Fibroblast of skin of right quadriceps (primary cell): ENCODE results near the gene CHCHD6.

Experiments used
- DNase-seq: peaks from one replicate; pipeline ENCODE4 v3.0.0-alpha.2; 2013

Gene CHCHD6

DNA sequence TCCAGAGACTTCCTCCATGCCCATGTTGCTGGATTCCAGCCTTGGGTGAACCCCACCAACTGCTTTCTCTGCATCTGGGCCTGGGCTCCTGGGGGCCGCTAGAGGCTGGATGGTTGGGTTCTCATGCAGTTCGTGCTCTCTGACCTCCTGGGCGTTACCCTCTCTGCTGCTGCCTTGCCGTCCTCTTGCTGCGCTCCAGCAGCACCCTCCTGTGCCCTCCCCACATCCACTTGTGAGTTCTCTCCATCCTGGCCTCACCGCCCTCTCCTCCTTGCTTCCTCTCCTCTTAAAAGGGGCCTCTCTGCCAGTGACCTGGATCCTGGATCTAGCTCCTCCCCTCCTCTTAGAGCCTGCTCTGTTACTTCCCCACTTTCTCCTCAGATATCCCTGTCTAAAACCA, 43.7 kb downstream of the CHCHD6 start:
- no peak for DNase-seq

DNA sequence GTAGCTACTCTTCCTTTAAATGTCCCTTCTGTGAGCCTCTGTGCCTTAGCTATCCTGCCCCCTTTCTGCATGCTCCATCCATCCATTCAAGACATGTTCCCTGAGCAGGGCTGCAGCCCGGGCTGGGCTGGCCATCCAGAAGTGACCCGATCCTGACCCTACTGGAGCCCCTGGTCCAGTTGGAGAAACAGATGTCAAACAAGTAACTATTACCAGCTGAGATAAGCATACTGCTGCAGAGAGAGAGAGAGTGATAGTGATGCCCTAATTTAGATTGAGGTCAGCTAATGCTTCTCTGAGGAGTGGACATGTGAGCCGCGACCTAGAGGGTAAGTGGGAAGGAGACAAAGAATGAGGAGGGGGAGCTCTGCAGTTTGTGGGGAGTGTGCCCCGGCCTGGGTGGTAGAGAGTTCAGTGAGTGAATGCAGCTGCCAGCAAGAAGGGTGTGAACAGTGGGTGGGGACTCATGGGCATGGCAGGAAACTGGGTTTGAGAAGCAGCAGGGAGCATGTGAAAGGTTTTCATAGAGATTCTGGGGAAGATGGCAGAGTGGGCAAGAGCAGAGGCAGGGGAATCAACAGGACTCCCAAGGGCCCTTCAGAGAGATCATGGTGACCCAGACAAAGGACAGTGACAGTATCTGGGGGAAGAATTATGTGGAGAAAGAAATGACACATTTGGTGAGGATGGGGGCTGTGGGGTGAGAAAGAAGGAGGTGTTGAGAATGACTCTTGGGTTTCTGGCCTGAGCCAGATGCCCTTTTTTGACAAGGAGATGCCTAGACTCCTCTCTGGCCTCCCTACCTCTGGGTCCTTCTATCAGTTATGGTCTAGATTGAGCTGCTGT, 44.9 kb downstream of the CHCHD6 start:
- DNase-seq, result no peak

DNA sequence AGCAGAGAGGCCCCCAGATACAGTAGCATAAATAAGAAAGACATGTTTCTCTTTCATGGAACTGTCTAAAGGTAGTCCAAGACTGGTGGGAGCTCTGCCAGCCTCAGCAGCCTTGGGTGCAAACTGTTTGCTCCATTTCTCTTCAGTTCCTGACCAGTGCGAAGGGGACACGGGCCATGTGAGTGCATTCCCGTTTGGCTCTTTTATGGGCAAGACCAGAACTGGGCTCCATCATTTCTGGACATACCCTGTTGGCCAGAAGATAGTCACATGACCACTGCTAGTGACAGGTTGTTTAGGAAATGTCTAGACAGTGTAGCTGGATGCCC, 45.5 kb downstream of the CHCHD6 start:
- no peak for DNase-seq

DNA sequence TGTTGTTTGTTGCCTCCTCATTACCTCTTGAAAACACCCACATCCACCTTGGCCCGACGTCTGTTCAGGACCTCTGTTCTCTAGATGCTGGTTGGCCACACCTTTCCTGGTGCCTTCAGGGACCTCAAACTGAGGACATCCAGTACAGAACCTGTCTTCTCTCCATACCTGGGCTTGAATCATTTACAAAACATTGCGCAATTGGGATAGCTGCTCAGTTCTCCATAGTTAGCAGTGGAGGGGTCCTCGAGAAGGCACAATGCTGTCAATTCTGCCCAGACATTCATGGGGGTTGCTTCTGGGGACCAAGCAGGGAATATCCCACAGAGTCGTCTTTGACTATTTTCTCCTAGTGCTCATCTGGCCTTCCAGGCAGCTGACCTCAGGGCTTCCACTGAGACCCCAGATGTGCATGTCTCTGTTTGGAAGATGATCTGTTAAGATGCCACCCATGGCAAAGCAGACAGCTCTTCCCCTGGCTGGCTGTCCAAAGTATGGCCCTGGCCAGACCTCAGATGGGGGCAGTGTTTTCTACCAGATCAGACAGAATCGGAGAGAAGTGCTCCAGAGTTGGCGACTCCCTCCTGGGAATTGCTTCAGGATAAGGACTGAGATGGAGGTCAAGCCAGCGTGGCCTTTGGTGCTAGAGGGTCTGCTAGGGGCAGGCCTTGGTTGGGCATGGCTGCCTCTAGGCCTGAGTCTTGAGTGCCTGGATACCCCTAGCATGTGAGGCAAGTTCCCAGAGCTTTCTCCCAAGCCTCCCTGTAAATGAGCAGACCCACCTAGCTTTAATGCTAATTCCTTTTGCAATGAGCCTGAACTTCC, 46.1 kb downstream of the CHCHD6 start:
- DNase-seq, result no peak

DNA sequence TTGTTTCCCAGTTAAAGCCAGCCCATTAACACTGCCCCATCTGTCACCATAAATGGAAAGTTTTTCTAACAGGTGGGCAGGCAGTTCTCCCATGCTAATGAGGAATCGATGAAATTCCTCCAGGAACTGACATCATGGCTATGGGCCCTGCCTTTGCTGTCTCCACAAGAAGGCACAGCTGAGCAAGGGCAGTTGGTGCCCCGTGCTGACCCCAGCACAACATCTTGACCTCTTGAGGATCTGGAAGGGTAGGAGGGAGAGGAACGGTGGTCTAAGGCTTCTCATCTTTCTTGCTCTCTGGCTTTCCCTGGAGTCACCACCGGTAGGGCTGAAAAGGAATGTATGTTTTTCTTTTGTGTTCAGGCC, 46.7 kb downstream of the CHCHD6 start:
- DNase-seq, result no peak

DNA sequence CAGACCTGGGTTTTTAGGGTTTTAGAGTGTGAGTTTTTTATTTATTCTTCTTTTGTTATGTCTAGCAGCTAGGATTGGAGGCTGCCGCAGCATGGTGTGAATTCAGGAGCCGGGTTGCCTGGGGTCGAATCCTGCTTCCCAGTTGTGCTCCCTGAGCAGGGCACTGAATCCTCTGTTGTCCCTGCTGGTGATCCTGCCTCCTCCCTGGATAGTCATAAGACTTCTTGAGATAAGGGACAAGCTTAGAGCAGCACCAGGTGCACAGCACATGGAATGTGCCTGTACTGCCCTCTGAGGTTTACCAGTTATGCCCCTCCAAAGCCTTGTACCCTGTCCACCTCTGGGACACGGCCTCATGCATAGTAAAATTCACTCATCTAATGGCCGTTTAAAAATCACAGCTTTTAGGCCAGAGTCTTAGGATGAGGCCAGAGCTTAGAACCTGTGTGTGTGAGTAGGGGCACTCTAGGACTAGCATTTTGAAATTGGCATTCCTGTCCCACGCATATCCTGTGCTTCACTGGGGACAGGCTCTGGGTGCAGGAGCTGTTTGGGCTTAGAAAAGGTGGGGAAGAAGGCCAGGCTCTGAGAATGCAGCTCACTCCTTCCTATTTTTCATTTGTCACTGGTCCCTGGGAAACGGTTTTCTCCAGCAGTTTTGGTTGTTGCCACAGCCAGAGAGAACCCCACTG, 47.7 kb downstream of the CHCHD6 start:
- DNase-seq, result no peak

DNA sequence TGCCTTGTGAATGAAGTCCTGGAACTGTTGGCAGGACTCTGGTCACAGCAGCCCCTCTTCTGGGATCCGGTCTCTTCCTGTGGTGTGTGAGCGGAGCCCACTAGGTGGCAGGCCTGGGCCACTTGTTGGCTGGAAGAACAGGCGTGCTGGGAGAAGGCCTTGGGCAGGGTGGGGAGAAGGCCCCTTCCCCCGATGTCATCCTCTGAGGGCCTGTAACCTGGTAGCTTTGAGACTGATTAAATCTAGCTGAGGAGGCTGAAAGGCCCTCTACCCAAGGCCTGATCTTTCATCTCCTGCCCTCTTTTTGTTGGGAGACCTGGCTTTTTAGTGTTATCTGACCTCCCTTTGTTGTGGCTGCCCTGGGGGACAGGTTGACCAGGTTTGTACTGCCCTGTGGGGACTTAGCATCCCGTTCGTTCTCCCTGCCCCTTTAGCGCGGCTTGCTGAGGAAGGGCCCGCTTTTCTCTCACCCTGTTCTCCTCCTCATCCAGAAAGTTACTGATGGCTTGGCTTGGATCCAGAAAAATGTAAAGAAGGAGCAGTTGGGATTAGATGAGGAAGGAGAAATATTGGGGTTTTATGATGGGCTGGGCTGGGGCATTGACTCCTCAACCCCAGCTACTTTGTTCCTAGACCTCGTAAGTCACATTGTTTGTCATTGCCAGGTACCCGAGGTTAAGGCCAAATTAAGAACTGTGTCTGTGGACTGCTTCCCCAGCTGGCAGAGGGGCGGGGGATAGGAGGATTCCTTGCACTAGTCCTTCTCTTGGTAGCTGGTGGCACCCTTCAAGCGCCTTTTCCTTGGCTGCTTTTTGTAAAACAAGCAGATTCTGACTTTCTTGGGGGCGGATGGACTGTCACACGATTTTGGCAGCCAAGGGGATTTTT, 48.5 kb downstream of the CHCHD6 start:
- DNase-seq, result peak; percentile 75

DNA sequence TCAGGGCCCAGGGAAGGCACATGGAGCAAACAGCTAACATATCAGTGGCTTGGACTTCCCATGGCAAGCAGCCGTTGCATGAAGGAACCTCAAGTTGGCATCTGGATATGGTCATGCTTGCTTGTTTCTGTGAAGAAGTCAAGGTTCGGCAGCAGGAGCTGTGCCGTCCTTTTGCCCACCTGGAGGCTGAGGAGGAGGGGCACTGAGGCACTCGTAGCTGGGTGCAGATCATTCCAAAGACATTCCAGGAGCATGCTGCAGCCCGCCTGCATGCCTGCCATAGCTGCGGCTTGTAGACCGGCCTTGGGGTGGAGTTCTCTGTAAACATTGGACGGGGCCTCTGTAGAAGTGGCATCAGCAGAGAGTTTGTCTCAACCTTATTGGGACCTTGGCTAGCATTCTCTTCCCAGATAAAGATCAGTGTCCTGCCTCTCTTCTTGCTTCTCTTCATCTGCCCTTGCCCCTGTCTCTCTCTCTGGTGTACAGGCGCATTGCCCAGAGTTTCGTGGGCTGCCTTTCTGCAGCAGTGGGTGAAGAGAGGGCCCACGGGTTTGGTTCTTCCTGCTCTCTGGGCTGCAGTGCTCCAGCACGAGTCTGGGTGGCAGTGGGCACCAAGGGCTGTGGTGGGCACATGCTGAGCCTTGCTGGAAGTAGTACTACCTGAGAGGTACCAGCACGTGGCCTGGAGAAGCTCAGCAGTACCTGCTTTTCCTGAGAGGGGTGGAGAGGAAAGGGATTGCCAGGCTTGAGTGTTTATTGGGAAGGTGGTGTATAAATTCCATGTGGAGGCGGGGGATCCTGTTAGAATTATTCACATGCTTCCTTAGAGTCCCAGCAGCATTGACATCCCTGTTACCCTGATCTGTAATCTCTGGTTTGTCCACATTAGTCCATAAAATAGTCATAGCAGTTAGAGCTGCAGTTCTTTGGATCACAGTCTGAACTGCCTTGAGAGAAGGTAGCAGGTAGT, 49.4 kb downstream of the CHCHD6 start:
- peak; percentile 57 for DNase-seq

DNA sequence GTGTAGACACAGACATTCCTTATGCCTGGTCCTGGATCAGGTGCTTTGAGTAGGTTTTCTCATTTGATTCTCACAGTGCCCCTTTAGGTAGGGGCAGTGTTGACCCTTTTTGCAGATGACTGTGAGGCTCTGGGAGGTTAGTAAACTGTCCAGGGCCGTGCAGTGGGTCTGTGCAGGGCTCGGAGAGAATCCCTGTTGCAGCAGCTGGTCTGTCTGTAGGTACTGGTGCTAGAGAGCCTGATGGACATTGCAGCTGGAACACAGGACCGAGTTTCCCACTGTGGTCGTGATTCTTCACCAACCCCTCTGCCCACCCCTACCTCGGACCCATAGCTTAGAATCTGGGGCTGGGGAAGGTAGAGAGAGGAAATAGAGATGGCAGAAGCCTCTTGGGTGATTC, 51.8 kb downstream of the CHCHD6 start:
- no peak for DNase-seq

DNA sequence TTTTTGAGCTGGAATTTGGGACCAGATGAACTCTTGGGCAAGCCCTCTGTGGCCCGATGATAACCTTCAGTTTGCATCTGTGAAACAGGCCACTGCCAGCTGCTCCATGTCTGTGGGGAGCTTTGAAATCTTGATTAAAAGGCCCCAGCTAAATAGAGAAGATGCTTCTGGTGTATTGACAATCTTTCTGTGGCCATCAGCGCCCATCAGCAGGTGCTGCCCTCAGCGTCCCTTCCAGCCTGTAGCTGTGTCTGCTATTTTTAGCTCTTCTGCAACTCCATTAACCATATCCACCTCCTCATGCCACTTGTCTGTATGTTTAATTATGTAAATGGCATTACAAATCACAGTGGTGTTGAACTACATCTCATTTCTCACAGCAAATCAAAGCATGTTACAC, 54.0 kb downstream of the CHCHD6 start:
- no peak for DNase-seq

DNA sequence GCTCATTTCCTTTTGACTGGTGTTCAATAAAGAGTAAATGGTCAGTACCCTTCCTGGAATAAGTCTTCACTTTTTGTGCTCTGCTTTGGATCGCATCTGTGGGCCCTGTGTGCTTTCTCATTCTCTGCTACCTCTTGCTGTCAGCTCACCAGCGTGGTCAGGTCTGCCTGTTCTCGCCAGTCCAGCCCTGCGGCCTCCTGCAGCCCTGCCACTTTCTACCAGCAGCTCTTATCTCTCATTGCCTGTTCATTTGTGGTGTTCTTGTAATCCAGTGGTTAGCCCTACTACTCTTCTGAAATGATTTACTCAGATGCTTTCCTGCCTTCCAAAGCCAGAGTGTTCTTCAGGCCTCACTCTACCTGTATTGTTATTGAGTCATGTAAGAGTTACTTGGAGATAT, 54.8 kb downstream of the CHCHD6 start:
- DNase-seq, result no peak

DNA sequence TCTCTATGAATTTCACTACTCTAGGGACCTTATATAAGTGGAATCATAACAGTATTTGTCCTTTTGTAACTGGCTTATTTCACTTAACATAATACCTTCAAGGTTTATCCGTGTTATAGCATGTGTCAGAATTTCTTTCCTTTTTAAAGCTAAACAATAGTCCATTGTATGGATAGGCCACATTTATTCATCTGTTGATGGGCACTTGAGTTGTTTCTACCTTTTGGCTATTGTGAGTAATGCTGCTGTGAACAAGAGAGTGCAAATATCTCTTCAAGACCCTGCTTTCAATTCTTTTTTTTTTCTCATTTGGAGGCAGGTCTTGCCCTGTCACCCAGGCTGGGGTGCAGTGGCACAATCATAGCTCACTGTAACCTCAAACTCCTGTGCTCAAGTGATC, 56.5 kb downstream of the CHCHD6 start:
- DNase-seq, result no peak

DNA sequence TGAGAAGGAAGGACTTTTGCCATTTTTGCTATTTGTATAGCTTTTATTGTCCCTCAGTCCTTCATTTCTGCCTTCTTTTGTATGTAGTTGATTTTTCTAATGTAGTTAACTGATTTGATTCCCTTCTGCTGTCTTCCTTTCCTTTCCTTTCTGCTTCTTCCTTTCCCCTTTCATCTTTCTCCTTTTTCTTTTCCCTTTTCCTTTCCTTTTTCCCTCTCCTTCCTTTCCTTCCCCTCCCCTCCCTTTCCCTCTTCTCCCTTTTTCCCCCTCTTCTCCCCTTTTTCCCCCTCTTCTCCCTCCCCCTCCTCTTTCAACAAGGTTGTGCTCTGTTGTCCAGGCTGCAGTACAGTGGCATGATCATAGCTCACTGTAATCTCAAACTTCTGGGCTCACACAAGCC, 59.0 kb downstream of the CHCHD6 start:
- DNase-seq, result no peak

DNA sequence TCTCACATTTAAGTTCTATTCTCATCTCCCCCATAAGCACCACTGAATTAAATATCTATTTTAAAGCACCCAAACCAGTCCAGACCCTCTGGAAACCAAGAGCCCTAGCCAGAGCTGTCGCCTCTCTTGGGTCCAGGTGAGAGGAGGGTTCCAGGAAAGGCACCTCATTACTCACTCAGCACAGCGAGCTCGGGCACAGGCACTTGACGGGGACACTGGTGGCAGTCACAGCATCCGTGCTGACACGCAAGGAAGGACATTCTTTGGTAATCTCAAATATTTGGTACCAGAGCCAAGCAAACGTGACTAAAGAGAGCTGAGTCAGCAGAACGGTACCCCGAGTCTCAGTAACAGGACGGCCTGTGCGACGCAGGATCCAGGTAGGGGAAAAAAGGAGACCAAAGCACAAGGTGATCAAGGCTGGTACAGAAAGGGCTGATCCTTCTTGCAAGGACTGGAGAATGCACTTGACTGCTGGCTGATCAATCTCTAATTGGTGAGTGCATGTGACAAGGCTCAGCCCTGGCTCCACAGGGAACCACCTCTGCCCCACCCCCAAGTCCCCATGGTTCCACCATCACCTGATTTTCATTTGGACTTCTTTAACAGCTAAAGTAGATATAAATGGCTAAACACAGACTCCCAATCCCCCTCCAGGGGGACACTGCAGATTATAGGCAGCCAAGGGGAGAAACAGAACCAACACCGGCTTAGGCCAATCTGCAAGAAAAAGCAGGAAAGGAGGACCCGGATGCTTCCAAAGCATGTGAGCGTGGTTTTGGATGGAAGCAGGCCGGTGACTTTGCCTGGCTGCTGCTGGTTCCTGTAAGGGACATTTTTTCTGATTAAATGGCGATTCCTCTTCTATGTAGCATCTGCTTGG, 61.4 kb downstream of the CHCHD6 start:
- DNase-seq, result no peak

DNA sequence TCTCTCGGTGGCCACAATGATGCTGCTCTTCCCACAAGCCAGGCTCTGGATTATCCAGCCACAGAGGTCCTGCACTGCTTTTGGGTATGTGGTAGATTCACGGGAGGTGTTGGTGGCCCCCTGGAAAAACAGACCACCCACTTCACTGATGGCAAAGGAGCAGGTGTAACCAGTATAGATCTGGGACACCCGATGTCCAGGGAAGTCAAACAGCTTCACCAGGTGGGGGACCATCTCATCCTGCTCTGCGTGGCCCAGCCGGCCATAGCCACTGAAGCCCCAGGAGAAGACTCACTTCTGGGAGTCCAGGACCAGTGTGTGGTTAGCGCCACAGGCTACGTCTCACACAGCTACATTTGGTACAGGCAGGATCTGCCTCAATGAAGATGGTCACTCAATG, 62.6 kb downstream of the CHCHD6 start:
- DNase-seq, result no peak

DNA sequence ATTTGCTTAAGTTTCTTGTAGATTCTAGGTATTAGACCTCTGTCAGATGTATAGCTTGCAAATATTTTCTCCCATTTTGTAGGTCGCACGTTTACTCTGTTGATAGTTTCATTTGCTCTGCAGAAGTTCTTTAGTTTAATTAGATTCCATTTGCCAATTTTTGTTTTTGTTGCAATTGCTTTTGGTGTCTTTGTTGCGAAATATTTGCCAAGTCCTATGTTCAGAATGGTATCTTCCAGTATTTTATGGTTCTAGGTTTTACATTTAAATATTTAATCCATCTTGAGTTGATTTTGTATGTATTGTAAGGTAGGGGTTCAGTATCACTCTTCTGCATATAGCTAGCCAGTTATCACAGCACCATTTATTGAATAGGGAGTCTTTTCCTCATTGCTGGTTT, 64.9 kb downstream of the CHCHD6 start:
- no peak for DNase-seq

DNA sequence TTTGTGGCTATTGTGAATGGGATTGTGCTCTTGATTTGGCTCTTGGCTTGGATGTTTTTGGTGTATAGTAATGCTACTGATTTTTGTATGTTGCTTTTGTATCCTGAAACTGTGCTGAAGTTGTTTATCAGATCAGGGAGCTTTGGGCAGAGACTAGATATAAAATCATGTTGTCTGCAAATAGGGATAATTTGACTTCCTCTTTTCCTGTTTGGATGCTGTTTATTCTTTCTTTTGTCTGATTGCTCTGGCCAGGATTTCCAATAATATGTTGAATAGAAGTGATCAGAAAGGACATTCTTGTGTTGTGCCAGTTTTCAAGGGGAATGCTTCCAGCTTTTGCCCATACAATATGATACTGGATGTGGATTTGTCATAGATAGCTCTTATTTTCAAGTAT, 66.1 kb downstream of the CHCHD6 start:
- DNase-seq, result no peak

DNA sequence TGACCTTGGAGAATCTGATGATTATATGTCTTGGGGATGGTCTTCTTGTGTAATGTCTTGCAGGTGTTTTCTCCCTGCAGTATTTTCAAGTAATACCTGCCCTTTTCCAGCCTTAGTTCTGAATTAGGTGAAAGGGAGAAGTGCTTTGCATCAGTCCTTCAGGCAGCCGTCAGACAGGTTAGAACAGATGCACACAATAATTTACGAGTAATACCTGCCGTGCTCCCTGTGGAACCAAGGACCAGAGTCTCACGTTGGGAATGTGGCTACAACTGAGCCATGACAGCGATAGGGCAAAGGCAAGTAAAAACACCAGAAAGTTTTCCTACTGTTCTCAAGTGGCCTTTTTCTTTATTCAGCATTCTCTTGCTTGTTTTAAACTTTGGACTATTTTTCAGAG, 69.1 kb downstream of the CHCHD6 start:
- no peak for DNase-seq

DNA sequence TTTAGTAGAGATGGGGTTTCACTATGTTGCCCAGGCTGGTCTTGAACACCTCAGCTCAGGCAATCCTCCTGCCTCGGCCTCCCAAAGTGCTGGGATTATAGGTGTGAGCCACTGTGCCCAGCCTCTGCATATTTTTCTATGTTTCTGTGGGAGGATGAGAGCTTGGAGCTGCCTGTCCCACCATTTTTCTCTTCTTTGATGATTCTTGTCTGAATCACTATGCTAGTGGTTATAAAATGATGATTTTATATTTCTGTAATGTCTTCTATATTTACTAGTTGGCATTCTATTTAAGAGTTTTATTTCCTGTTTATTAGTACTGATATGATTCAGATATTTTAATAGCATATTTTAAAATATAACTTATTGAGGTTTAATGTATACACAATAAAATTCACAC, 69.7 kb downstream of the CHCHD6 start:
- DNase-seq, result no peak

DNA sequence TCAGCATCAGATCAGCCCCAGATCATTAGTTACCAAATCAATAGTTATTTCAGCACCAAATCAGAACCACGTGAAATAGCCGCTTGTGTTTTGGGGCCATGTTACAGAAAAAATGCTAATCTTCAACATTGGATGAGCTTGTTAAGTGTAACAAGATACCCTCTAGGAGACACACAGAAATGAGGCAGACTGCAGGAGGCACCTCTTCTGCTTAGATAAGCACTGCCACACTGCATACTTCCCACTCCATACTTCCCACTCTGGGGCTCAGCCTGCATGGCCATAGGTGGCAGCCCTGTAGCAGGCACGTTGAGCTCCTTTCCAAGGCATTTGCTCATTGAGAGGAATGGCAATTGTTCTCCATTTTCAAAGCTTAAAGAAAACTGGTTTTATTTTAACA, 73.3 kb downstream of the CHCHD6 start:
- DNase-seq, result no peak

DNA sequence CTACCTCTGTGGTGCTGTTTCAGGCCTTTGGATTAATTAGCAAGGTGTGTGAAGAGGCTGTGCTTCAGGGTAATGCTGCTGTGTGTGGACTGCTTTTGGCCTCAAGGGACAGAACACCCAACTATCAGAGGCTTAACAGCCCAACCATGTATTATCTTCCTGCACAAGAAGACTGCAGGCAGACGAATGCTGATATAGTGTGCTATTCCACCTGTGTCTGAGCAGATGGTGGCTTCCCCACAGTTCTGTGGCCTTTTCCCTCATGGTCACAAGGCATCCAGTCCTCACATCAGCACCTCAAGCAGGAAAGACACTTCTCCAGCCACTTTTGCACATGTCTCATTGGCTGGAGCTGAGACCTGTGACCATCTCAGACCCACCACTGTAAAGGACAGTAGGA, 76.6 kb downstream of the CHCHD6 start:
- DNase-seq, result no peak
